Adipocyte (in vitro differentiated cells): ENCODE results near the gene MORC1.

Source experiments
- DNase-seq: peaks from one replicate; pipeline ENCODE4 v3.0.0-alpha.2; 2015; ENCODE audit warnings: low read depth
- H3K27me3 ChIP-seq: replicated peaks from 2 replicates; pipeline ENCODE4 v1.7.0; 2013; ENCODE audit warnings: mild to moderate bottlenecking, low read length, moderate library complexity; ENCODE audit not compliant: control insufficient read depth, insufficient read depth
- H3K36me3 ChIP-seq: 2 replicates; pipeline ENCODE4 v1.7.0; 2013; ENCODE audit warnings: low read length, mild to moderate bottlenecking, moderate library complexity; ENCODE audit not compliant: control insufficient read depth, insufficient read depth, severe bottlenecking
- H3K4me1 ChIP-seq: 2 replicates; pipeline ENCODE4 v1.7.0; 2013; ENCODE audit warnings: mild to moderate bottlenecking, low read length, moderate library complexity; ENCODE audit not compliant: control insufficient read depth, insufficient read depth
- H3K4me3 ChIP-seq: 2 replicates; pipeline ENCODE4 v1.7.0; 2013; ENCODE audit warnings: mild to moderate bottlenecking, low read length, moderate library complexity
- H3K9ac ChIP-seq: 2 replicates; pipeline ENCODE4 v1.7.0; 2013; ENCODE audit warnings: mild to moderate bottlenecking, low read length, moderate library complexity
- H3K9me3 ChIP-seq: 2 replicates; pipeline ENCODE4 v1.7.0; 2013; ENCODE audit warnings: mild to moderate bottlenecking, low read length, moderate library complexity; ENCODE audit not compliant: control insufficient read depth

MORC1 gene

DNA sequence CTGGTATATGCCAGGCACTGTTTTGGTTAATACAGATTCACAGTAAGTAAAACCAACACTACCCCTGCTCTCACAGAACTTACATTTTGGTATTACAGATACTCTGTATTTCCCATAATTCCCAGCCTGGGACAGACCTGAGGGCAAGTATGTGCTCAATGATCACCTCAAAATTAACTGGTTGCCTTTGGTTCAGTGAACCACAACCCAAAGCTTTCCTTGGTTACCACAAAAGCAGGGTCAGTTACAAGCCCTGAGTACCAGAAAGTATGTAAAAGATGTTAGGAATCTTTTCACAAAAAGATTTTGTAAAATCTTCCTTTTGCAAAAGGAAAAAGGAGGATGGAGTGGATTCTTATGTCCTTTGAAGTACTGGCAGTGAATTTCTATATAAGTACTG lies 92.0 kb downstream of the MORC1 start:
- no peak overlapping the region for H3K4me3 ChIP-seq
- no peaks in the 10 kb centered on the region for H3K4me1 ChIP-seq
- no peaks in the 10 kb centered on the region for H3K27me3 ChIP-seq
- H3K9ac ChIP-seq: no peak overlapping the region
- peak; percentile 19 for DNase-seq
- H3K36me3 ChIP-seq: no peaks in the 10 kb centered on the region
- no peaks in the 10 kb centered on the region for H3K9me3 ChIP-seq

DNA sequence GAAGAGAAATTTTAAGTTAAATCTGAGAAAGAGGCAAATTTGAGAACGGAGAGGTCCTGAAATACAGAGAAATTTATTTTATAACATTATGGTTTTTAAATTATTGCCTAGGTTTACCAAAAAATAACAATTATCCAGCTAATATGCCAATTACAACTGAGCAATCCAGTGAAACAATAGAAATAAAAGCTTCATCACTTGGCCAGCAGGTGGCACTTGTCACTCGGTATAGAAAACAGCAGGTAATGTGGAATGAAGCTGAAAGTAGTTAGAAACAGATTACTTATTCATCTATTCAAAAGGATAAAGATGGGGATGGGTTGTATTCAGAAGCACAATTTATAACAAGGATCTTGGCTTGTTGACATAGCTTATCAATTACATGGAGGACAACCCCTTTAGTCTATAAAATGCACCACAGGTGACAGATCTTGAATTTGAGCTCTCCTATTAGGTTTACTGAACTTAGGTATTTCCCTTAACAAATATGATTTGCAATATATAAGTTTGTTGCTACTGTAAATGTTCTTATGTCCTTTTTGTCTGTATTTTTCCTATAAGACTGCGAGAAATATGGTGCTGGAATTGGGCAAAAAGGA lies 94.2 kb downstream of the MORC1 start:
- Histone ChIP-seq H3K36me3 (no peaks in the 10 kb centered on the region), H3K4me1 (no peaks in the 10 kb centered on the region), H3K27me3 (peaks cover 3% of the 10 kb centered on the region), H3K9me3 (no peaks in the 10 kb centered on the region), H3K9ac (no peak overlapping the region), H3K4me3 (no peak overlapping the region)
- DNase-seq: peak; percentile 64

- DNase-seq: no peak
- Histone ChIP-seq H3K9me3 (no peaks in the 10 kb centered on the region), H3K4me1 (no peaks in the 10 kb centered on the region), H3K4me3 (no peak overlapping the region), H3K36me3 (no peaks in the 10 kb centered on the region), H3K27me3 (peaks cover 3% of the 10 kb centered on the region), H3K9ac (no peak overlapping the region)
Measured at GRCh38 chr3:109023167-109023566, 94.8 kb downstream of the MORC1 start.

DNA sequence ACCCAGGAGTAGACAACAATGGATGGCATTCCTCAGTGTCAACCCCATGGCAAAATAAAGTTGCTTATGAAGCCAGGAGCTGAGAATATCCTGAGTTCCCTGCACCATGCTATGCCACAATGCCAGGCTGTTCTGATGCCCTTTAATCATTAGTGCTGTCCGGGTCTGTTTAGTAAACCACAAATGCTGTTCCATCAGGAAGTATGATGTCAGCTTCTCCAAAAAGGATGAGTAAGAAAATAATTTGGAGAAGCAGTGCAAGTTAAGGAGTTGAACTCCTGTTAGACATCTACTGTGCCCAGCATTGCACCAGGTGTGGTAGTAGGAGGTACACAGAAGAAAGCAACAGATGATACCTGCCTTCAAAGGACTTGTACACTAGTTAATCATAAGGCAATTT lies 96.4 kb downstream of the MORC1 start:
- DNase-seq: no peak
- Histone ChIP-seq H3K9ac (no peak overlapping the region), H3K27me3 (peaks cover 3% of the 10 kb centered on the region), H3K9me3 (no peaks in the 10 kb centered on the region), H3K4me3 (no peak overlapping the region), H3K36me3 (no peaks in the 10 kb centered on the region), H3K4me1 (no peaks in the 10 kb centered on the region)

- DNase-seq: no peak
- Histone ChIP-seq H3K36me3 (no peaks in the 10 kb centered on the region), H3K4me3 (no peak overlapping the region)
Measured at GRCh38 chr3:109018828-109019227, 99.1 kb downstream of the MORC1 start.

DNA sequence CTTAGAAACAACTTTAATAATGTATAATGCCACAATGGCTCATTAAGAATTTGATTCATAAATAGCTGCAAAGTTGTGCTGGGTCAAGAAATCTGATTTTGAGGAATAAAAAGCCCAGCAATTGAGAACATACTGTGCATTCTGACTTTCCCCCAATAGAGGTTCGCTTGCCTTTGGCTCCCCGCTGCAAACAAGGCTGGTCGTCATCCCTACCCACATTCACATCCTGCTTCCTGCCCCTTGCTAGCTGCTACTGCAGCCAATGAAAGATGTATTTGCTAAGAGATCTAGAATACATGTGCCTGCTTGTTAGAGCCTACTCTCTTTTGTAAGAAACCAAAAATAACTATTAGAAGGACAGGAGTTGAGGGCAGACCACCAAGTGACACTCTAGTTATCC lies 112.5 kb downstream of the MORC1 start:
- DNase-seq: no peak
- Histone ChIP-seq H3K4me3 (no peak overlapping the region), H3K36me3 (no peaks in the 10 kb centered on the region), H3K9ac (no peak overlapping the region), H3K4me1 (no peaks in the 10 kb centered on the region), H3K9me3 (no peaks in the 10 kb centered on the region), H3K27me3 (no peaks in the 10 kb centered on the region)

More at GRCh38 chr3:109018828-109019227, 99.1 kb downstream of the MORC1 start:
- Histone ChIP-seq H3K27me3 (peaks cover 3% of the 10 kb centered on the region), H3K4me1 (no peaks in the 10 kb centered on the region), H3K9ac (no peak overlapping the region), H3K9me3 (no peaks in the 10 kb centered on the region)

- Histone ChIP-seq H3K27me3 (no peaks in the 10 kb centered on the region), H3K36me3 (no peaks in the 10 kb centered on the region), H3K9me3 (no peaks in the 10 kb centered on the region), H3K9ac (no peak overlapping the region), H3K4me1 (no peaks in the 10 kb centered on the region), H3K4me3 (no peak overlapping the region)
- no peak for DNase-seq
Measured at GRCh38 chr3:108998436-108998835, 119.5 kb downstream of the MORC1 start.

DNA sequence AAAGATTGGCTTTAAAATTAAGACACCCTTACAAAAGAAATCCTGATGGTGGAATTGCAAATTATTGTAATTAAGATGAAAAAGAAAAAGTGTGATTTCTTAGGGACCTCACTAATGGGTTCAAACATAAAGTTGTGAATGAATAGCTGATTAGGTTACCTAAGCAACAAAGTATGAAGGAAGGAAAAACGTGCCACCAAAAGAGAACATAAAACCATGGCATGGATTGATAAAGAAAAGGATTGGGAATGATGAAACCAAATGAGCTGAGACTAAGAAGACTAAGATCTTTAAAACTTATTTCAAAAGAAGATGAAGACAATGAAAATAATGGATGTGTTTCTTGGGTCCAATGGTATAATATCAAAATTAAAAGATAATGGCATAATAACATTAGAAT lies 132.1 kb downstream of the MORC1 start:
- H3K36me3 ChIP-seq: no peaks in the 10 kb centered on the region
- H3K9ac ChIP-seq: no peak overlapping the region
- no peak for DNase-seq
- H3K27me3 ChIP-seq: peaks cover 9% of the 10 kb centered on the region
- no peaks in the 10 kb centered on the region for H3K9me3 ChIP-seq
- no peak overlapping the region for H3K4me3 ChIP-seq
- H3K4me1 ChIP-seq: no peaks in the 10 kb centered on the region

DNA sequence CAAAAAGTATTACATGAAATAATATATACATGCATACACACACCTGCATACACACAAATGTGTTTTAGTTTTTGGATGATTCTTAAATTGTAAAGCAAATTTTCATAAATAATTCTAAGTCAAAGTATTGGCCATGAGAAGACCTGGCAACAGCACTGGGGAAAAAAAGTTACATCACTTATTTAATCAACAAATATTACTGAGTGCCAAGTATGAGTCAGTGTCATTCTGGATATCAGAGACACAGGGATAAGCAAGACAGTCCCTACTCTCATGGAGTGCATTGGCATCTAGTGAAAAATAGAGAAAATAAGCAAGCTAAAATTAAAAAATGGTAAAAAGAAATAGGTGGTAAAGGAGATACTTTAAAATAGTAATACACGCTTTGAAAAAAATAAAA lies 134.9 kb downstream of the MORC1 start:
- H3K4me1 ChIP-seq: peaks cover 3% of the 10 kb centered on the region
- no peak overlapping the region for H3K9ac ChIP-seq
- no peak for DNase-seq
- no peak overlapping the region for H3K4me3 ChIP-seq
- no peaks in the 10 kb centered on the region for H3K36me3 ChIP-seq
- H3K27me3 ChIP-seq: peaks cover 9% of the 10 kb centered on the region
- no peaks in the 10 kb centered on the region for H3K9me3 ChIP-seq

- DNase-seq: no peak
- Histone ChIP-seq H3K36me3 (no peaks in the 10 kb centered on the region), H3K4me1 (peaks cover 3% of the 10 kb centered on the region), H3K9me3 (no peaks in the 10 kb centered on the region), H3K27me3 (no peaks in the 10 kb centered on the region), H3K4me3 (no peak overlapping the region), H3K9ac (no peak overlapping the region)
Measured at GRCh38 chr3:108976058-108976457, 141.9 kb downstream of the MORC1 start.

DNA sequence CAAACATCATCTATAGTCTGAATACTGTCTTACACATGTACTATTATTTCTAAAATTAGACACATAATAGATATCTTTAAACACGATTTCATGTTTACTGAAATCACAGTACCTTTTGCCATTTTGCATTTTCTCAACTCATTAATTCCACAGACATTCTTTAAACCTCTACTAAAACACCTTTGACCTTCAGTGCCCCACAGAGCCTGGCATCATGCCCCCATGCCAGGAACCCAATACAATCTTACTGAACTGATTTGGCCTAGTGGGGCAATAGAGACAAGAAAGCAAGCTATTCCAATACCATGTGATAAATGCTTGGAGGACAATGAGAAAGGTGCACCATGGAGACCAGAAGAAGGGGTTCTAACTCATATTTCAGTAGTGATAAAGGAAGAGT lies 144.9 kb downstream of the MORC1 start:
- H3K9me3 ChIP-seq: no peaks in the 10 kb centered on the region
- no peak overlapping the region for H3K4me3 ChIP-seq
- no peaks in the 10 kb centered on the region for H3K27me3 ChIP-seq
- H3K4me1 ChIP-seq: peaks cover under 1% of the 10 kb centered on the region
- H3K9ac ChIP-seq: no peak overlapping the region
- H3K36me3 ChIP-seq: no peaks in the 10 kb centered on the region
- no peak for DNase-seq

DNA sequence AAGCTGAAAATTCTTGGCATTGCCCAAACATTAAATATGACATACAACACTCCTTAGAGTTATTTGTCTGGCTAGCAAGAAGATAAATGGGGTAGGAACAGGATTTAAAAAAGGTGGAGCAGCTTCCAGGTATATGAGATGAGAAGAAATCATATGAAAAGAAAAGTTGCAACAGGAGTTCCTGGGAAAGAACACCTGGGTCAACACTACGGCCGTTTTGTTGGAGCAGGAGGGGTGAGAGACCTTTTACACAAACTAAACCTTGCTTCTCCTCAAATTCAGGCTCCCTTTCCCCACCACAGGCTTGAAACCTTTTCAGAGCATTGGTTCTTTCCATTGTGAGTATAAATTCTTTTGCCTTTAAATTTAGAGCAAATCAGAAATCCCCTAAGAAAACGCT lies 145.5 kb downstream of the MORC1 start:
- no peak overlapping the region for H3K4me3 ChIP-seq
- DNase-seq: no peak
- no peaks in the 10 kb centered on the region for H3K36me3 ChIP-seq
- no peaks in the 10 kb centered on the region for H3K4me1 ChIP-seq
- H3K27me3 ChIP-seq: no peaks in the 10 kb centered on the region
- no peaks in the 10 kb centered on the region for H3K9me3 ChIP-seq
- no peak overlapping the region for H3K9ac ChIP-seq
